Stomach smooth muscle (tissue), 2 donors: ENCODE results near the gene AKR1C1.
"Not testable (repeated sequence)": the region's sequence is repeated elsewhere in the genome, so short reads cannot be mapped to it uniquely, and the experiment has no call there.

ENCODE experiments used
- H3K27ac ChIP-seq: one replicate; pipeline ENCODE4 v1.7.0; 2013; ENCODE audit warnings: mild to moderate bottlenecking, low read length, inconsistent platforms
- H3K27me3 ChIP-seq, 2 donors: one replicate each; pipeline ENCODE4 v1.7.0; 2013; ENCODE audit warnings: low read length in 2 of 2; ENCODE audit not compliant: insufficient read depth in 2 of 2, control insufficient read depth in 1 of 2
- H3K36me3 ChIP-seq, 2 donors: one replicate each; pipeline ENCODE4 v1.7.0; 2013; ENCODE audit warnings: low read length in 2 of 2; ENCODE audit not compliant: control insufficient read depth in 2 of 2, insufficient read depth in 2 of 2
- H3K4me1 ChIP-seq: one replicate; pipeline ENCODE4 v1.7.0; 2013; ENCODE audit warnings: low read length; ENCODE audit not compliant: control insufficient read depth, insufficient read depth
- H3K4me3 ChIP-seq, 2 donors: one replicate each; pipeline ENCODE4 v1.7.0; 2013; ENCODE audit warnings: low read length in 2 of 2
- H3K9ac ChIP-seq, 2 donors: one replicate each; pipeline ENCODE4 v1.7.0; 2013; ENCODE audit warnings: low read length in 2 of 2, mild to moderate bottlenecking in 1 of 2
- H3K9me3 ChIP-seq, 2 donors: one replicate each; pipeline ENCODE4 v1.7.0; 2013; ENCODE audit warnings: low read length in 2 of 2; ENCODE audit not compliant: control insufficient read depth in 2 of 2
- donor health status: healthy.
- donor health status: Pancreatic carcinoma.

Gene AKR1C1

GRCh38 chr10:4972369-4973142, 9.3 kb downstream of the AKR1C1 start:
- not testable (repeated sequence) for H3K9me3 ChIP-seq, H3K4me3 ChIP-seq, H3K27ac ChIP-seq, H3K36me3 ChIP-seq, H3K4me1 ChIP-seq, H3K27me3 ChIP-seq, H3K9ac ChIP-seq

GRCh38 chr10:4973294-4973693, 10.1 kb downstream of the AKR1C1 start:
- H3K4me1 ChIP-seq, H3K27me3 ChIP-seq, H3K36me3 ChIP-seq, H3K27ac ChIP-seq, H3K9me3 ChIP-seq, H3K4me3 ChIP-seq, H3K9ac ChIP-seq: not testable (repeated sequence)

GRCh38 chr10:4974400-4974799, 11.2 kb downstream of the AKR1C1 start:
- not testable (repeated sequence) for H3K9me3 ChIP-seq, H3K4me1 ChIP-seq, H3K27me3 ChIP-seq, H3K4me3 ChIP-seq, H3K9ac ChIP-seq, H3K36me3 ChIP-seq, H3K27ac ChIP-seq

GRCh38 chr10:4977025-4977424, 13.8 kb downstream of the AKR1C1 start:
- Histone ChIP-seq H3K27me3 (no peaks in the 10 kb centered on the region), H3K4me3 (no peak overlapping the region), H3K9me3 (no peaks in the 10 kb centered on the region), H3K36me3 (peaks cover 0 to 2% of the 10 kb centered on the region in 2 donors), H3K27ac (no peak overlapping the region), H3K9ac (no peak overlapping the region), H3K4me1 (peaks cover 6% of the 10 kb centered on the region)

GRCh38 chr10:4978870-4979269, 15.7 kb downstream of the AKR1C1 start:
- Histone ChIP-seq H3K27me3 (no peaks in the 10 kb centered on the region), H3K27ac (no peak overlapping the region), H3K36me3 (peaks cover 0 to 2% of the 10 kb centered on the region in 2 donors), H3K9me3 (no peaks in the 10 kb centered on the region), H3K4me1 (peaks cover 10% of the 10 kb centered on the region), H3K9ac (no peak overlapping the region), H3K4me3 (no peak overlapping the region)

GRCh38 chr10:4980793-4981192, 17.6 kb downstream of the AKR1C1 start:
- no peak overlapping the region for H3K4me3 ChIP-seq
- peaks cover 0 to 2% of the 10 kb centered on the region in 2 donors for H3K36me3 ChIP-seq
- H3K9ac ChIP-seq, result no peak overlapping the region
- H3K9me3 ChIP-seq, result no peaks in the 10 kb centered on the region
- H3K27me3 ChIP-seq, result no peaks in the 10 kb centered on the region
- no peak overlapping the region for H3K27ac ChIP-seq
- H3K4me1 ChIP-seq, result peaks cover 23% of the 10 kb centered on the region

GRCh38 chr10:4981722-4982471, 18.7 kb downstream of the AKR1C1 start:
- H3K36me3 ChIP-seq, result peaks cover 0 to 2% of the 10 kb centered on the region in 2 donors
- H3K27me3 ChIP-seq, result no peaks in the 10 kb centered on the region
- H3K9ac ChIP-seq, result no peak overlapping the region
- peak overlapping the region in 1 of 2 donors; percentile 35 for H3K4me3 ChIP-seq
- H3K4me1 ChIP-seq, result peaks cover 23% of the 10 kb centered on the region
- H3K27ac ChIP-seq, result no peak overlapping the region
- H3K9me3 ChIP-seq, result no peaks in the 10 kb centered on the region

- H3K9me3 ChIP-seq, result no peaks in the 10 kb centered on the region
- H3K27me3 ChIP-seq, result no peaks in the 10 kb centered on the region
- no peak overlapping the region for H3K9ac ChIP-seq
- peaks cover 0 to 2% of the 10 kb centered on the region in 2 donors for H3K36me3 ChIP-seq
- H3K4me3 ChIP-seq, result no peak overlapping the region
- H3K27ac ChIP-seq, result no peak overlapping the region
- peaks cover 23% of the 10 kb centered on the region for H3K4me1 ChIP-seq
These were observed 19.6 kb downstream of the AKR1C1 start for GRCh38 chr10:4982764-4983226.

- Histone ChIP-seq H3K27ac (no peak overlapping the region), H3K4me1 (peaks cover 23% of the 10 kb centered on the region), H3K36me3 (peaks cover 0 to 2% of the 10 kb centered on the region in 2 donors), H3K27me3 (no peaks in the 10 kb centered on the region), H3K9me3 (no peaks in the 10 kb centered on the region), H3K4me3 (no peak overlapping the region), H3K9ac (no peak overlapping the region)
These were observed 20.5 kb downstream of the AKR1C1 start for GRCh38 chr10:4983615-4984216.

- H3K4me3 ChIP-seq, result no peak overlapping the region
- H3K9ac ChIP-seq, result no peak overlapping the region
- H3K36me3 ChIP-seq, result peaks cover 0 to 2% of the 10 kb centered on the region in 2 donors
- H3K27me3 ChIP-seq, result no peaks in the 10 kb centered on the region
- H3K27ac ChIP-seq, result no peak overlapping the region
- peaks cover 23% of the 10 kb centered on the region for H3K4me1 ChIP-seq
- no peaks in the 10 kb centered on the region for H3K9me3 ChIP-seq
These were observed 21.0 kb downstream of the AKR1C1 start for GRCh38 chr10:4984223-4984622.
